Measurements from ENCODE around the gene CYP39A1. TPM values are rescaled to one million over a fixed set of nuclear protein-coding genes. Genes with fewer than 3 reads are reported as not detected.

Gene CYP39A1
- total RNA-seq, 2 donors from 2014 or later, result 17.6 to 31.2 TPM

GRCh38 chr6:46592740-46593139 lies 59.9 kb downstream of the CYP39A1 start:
- H3K9me3 ChIP-seq, result no peaks in the 10 kb centered on the region
- intact Hi-C loops (cut with DNase I), result no loop called here
- no peaks in the 10 kb centered on the region for H3K36me3 ChIP-seq
- H3K4me3 ChIP-seq, result no peak overlapping the region
- DNase-seq (ENCODE audit: low spot score), result no peak
- no peaks in the 10 kb centered on the region for H3K4me1 ChIP-seq (replicated peaks)
- H3K27ac ChIP-seq, result no peak overlapping the region
- TF ChIP-seq CTCF (IDR thresholded peaks at IDR 0.05), result no peak
- no peak for TF ChIP-seq POLR2AphosphoS5 (IDR thresholded peaks at IDR 0.05)
- TF ChIP-seq POLR2A (IDR thresholded peaks at IDR 0.05), result no peak
- no peaks in the 10 kb centered on the region for H3K27me3 ChIP-seq (replicated peaks; ENCODE audit: insufficient read depth)

GRCh38 chr6:46592046-46592445 lies 60.6 kb downstream of the CYP39A1 start:
- intact Hi-C loops (cut with DNase I), result no loop called here
- Histone ChIP-seq H3K9me3 (no peaks in the 10 kb centered on the region), H3K27ac (no peak overlapping the region), H3K4me1 (replicated peaks) (no peaks in the 10 kb centered on the region), H3K36me3 (no peaks in the 10 kb centered on the region), H3K27me3 (replicated peaks; ENCODE audit: insufficient read depth) (no peaks in the 10 kb centered on the region), H3K4me3 (no peak overlapping the region)
- no peak for DNase-seq (ENCODE audit: low spot score)
- TF ChIP-seq CTCF (IDR thresholded peaks at IDR 0.05), result no peak
- no peak for TF ChIP-seq POLR2AphosphoS5 (IDR thresholded peaks at IDR 0.05)
- TF ChIP-seq POLR2A (IDR thresholded peaks at IDR 0.05), result no peak
- WGBS, result 57% methylated on average over 3 of the region's 3 CpGs

- intact Hi-C loops (cut with DNase I), result no loop called here
- H3K9me3 ChIP-seq, result no peaks in the 10 kb centered on the region
- H3K4me1 ChIP-seq (replicated peaks), result no peaks in the 10 kb centered on the region
- H3K4me3 ChIP-seq, result no peak overlapping the region
- H3K36me3 ChIP-seq, result no peaks in the 10 kb centered on the region
- TF ChIP-seq POLR2AphosphoS5 (IDR thresholded peaks at IDR 0.05) (no peak), CTCF (IDR thresholded peaks at IDR 0.05) (no peak), POLR2A (IDR thresholded peaks at IDR 0.05) (no peak)
- H3K27me3 ChIP-seq (replicated peaks; ENCODE audit: insufficient read depth), result no peaks in the 10 kb centered on the region
- DNase-seq (ENCODE audit: low spot score), result no peak
- H3K27ac ChIP-seq, result no peak overlapping the region
Observed at GRCh38 chr6:46590765-46591164, 61.9 kb downstream of the CYP39A1 start.

- no peaks in the 10 kb centered on the region for H3K4me1 ChIP-seq (replicated peaks)
- no peaks in the 10 kb centered on the region for H3K27me3 ChIP-seq (replicated peaks; ENCODE audit: insufficient read depth)
- intact Hi-C loops (cut with DNase I), result loop anchor here (10.0 kb wide), 1 partner anchor 82 kb away; no protein-coding TSS in a partner anchor
- WGBS, result 63% methylated on average over 2 of the region's 2 CpGs
- no peaks in the 10 kb centered on the region for H3K9me3 ChIP-seq
- TF ChIP-seq POLR2A (IDR thresholded peaks at IDR 0.05), result no peak
- no peak for TF ChIP-seq CTCF (IDR thresholded peaks at IDR 0.05)
- no peak for TF ChIP-seq POLR2AphosphoS5 (IDR thresholded peaks at IDR 0.05)
- H3K36me3 ChIP-seq, result no peaks in the 10 kb centered on the region
- no peak overlapping the region for H3K27ac ChIP-seq
- no peak for DNase-seq (ENCODE audit: low spot score)
- H3K4me3 ChIP-seq, result no peak overlapping the region
Observed at GRCh38 chr6:46586906-46587305, 65.7 kb downstream of the CYP39A1 start.

GRCh38 chr6:46584586-46584985 lies 68.0 kb downstream of the CYP39A1 start:
- H3K4me1 ChIP-seq (replicated peaks), result no peaks in the 10 kb centered on the region
- WGBS, result 94% methylated on average over 3 of the region's 3 CpGs
- H3K36me3 ChIP-seq, result no peaks in the 10 kb centered on the region
- no peaks in the 10 kb centered on the region for H3K9me3 ChIP-seq
- H3K27ac ChIP-seq, result no peak overlapping the region
- no peak for TF ChIP-seq POLR2A (IDR thresholded peaks at IDR 0.05)
- no peak for TF ChIP-seq POLR2AphosphoS5 (IDR thresholded peaks at IDR 0.05)
- TF ChIP-seq CTCF (IDR thresholded peaks at IDR 0.05), result no peak
- no peak overlapping the region for H3K4me3 ChIP-seq
- intact Hi-C loops (cut with DNase I), result loop anchor here (10.0 kb wide), 1 partner anchor 80 kb away; no protein-coding TSS in a partner anchor
- H3K27me3 ChIP-seq (replicated peaks; ENCODE audit: insufficient read depth), result no peaks in the 10 kb centered on the region
- DNase-seq (ENCODE audit: low spot score), result no peak

Data from prostate gland (tissue), 2 donors.